Natural killer cell (primary cell): Measurements from ENCODE around the gene KCNS3. TPM values are rescaled to one million over a fixed set of nuclear protein-coding genes. Genes with fewer than 3 reads are reported as not detected.

Experiments used
- ATAC-seq, 3 donors: fragments of 150-1000 bp in 2 of 3; fragments of 200-7000 bp in 1 of 3; cut with Tn5 transposase; 1 replicate in 1 of 3; 2 replicates in 2 of 3; pipeline ENCODE4 v1.10.0; 2021; ENCODE audit warnings: mild to moderate bottlenecking in 2 of 3, moderate library complexity in 2 of 3
- DNase-seq, 2 donors: peaks; one replicate each; pipeline versions ENCODE4 v3.0.0 to v3.0.0-alpha.2; 2013 to 2021; ENCODE audit warnings: mixed read lengths in 1 of 2
- H3K27ac ChIP-seq: one replicate; pipeline ENCODE4 v1.5.1; 2013; ENCODE audit warnings: mild to moderate bottlenecking, low read length
- H3K27me3 ChIP-seq: one replicate; pipeline ENCODE4 v1.6.1; 2013; ENCODE audit warnings: low read length; ENCODE audit not compliant: control insufficient read depth, insufficient read depth
- H3K36me3 ChIP-seq: one replicate; pipeline ENCODE4 v1.6.1; 2013; ENCODE audit warnings: low read length; ENCODE audit not compliant: control insufficient read depth, insufficient read depth
- H3K4me1 ChIP-seq: one replicate; pipeline ENCODE4 v1.6.1; 2013; ENCODE audit warnings: low read length; ENCODE audit not compliant: control insufficient read depth, insufficient read depth
- H3K4me3 ChIP-seq: one replicate; pipeline ENCODE4 v1.5.1; 2013; ENCODE audit warnings: low read length
- H3K9me3 ChIP-seq: one replicate; pipeline ENCODE4 v1.6.1; 2013; ENCODE audit warnings: low read length; ENCODE audit not compliant: control insufficient read depth, insufficient read depth
- H3K27ac Mint-ChIP-seq, 2 donors: one replicate each; pipeline ENCODE4 v1.8.0; 2022; ENCODE audit warnings: mild to moderate bottlenecking in 2 of 2, mixed read lengths in 2 of 2, moderate library complexity in 1 of 2
- H3K27me3 Mint-ChIP-seq, 2 donors: one replicate each; pipeline ENCODE4 v1.8.0; 2022; ENCODE audit warnings: low read depth in 2 of 2, mixed read lengths in 2 of 2
- H3K36me3 Mint-ChIP-seq: one replicate; pipeline ENCODE4 v1.8.0; 2022; ENCODE audit warnings: mixed read lengths
- H3K4me1 Mint-ChIP-seq, 2 donors: one replicate each; pipeline ENCODE4 v1.8.0; 2022; ENCODE audit warnings: mixed read lengths in 2 of 2
- H3K4me3 Mint-ChIP-seq: one replicate; pipeline ENCODE4 v1.8.0; 2022; ENCODE audit warnings: mild to moderate bottlenecking, moderate library complexity, mixed read lengths
- H3K9me3 Mint-ChIP-seq, 2 donors: one replicate each; pipeline ENCODE4 v1.8.0; 2022; ENCODE audit warnings: mixed read lengths in 2 of 2
- WGBS: methylation state at CpG from one replicate; pipeline ENCODE4 v1.1.7; 2013; ENCODE audit warnings: missing lambda C conversion rate; ENCODE audit not compliant: insufficient coverage; 5-methylcytosine and 5-hydroxymethylcytosine counted together
- intact Hi-C: fragments of 100-400 bp; cut with micrococcal nuclease; formaldehyde crosslinking; loops from one replicate; pipeline ENCODE4 v1.14.2; 2022
- total RNA-seq, 4 donors: library from RNA; stranded (reverse); fragments of 120-200 nt in 1 of 4; gene quantifications; one replicate each; pipeline versions ENCODE4 v1.2.3 to v1.2.4, GENCODE V29; 2013 to 2022
- TF ChIP-seq, protein P1 (sequence below): fragments of 200-600 bp; IDR thresholded peaks from one replicate; pipeline ENCODE4 v1.8.0; 2022; ENCODE audit warnings: antibody characterized with exemption

The KCNS3 gene
- total RNA-seq, 3 donors from 2014 or later (not counting 1 experiment from before 2014, with no cell fraction given): not detected

DNA sequence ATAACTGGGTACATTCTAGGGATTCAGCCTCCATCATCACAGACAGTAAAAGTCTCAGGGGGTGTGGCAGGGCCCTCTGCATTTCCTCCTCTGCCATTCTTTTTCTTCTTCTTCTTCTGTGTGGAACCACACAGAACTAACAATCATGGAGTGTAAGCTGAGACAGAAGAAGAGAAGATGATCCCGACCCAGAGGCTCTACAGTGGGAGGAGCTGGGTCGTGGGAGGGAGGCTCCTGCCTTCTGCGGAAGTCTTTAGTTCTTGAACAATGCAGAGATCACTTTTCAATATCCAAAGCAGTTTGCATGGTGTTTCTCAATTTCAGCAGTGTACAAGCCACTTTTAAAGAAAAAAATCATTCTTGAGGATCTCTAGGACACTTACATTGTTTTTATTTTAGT lies 80.9 kb downstream of the KCNS3 start:
- Mint-ChIP-seq H3K36me3 (no peaks in the 10 kb centered on the region), H3K4me3 (no peak overlapping the region), H3K27ac (no peak overlapping the region), H3K27me3 (peaks cover 0 to 4% of the 10 kb centered on the region in 2 donors), H3K9me3 (peaks cover 5 to 8% of the 10 kb centered on the region in 2 donors), H3K4me1 (peaks cover 0 to 4% of the 10 kb centered on the region in 2 donors)
- Histone ChIP-seq H3K4me3 (no peak overlapping the region), H3K4me1 (no peaks in the 10 kb centered on the region), H3K27me3 (no peaks in the 10 kb centered on the region), H3K36me3 (no peaks in the 10 kb centered on the region), H3K9me3 (no peaks in the 10 kb centered on the region), H3K27ac (no peak overlapping the region)
- 44% methylated on average over 3 of the region's 3 CpGs for WGBS
- TF ChIP-seq, protein P1, sequence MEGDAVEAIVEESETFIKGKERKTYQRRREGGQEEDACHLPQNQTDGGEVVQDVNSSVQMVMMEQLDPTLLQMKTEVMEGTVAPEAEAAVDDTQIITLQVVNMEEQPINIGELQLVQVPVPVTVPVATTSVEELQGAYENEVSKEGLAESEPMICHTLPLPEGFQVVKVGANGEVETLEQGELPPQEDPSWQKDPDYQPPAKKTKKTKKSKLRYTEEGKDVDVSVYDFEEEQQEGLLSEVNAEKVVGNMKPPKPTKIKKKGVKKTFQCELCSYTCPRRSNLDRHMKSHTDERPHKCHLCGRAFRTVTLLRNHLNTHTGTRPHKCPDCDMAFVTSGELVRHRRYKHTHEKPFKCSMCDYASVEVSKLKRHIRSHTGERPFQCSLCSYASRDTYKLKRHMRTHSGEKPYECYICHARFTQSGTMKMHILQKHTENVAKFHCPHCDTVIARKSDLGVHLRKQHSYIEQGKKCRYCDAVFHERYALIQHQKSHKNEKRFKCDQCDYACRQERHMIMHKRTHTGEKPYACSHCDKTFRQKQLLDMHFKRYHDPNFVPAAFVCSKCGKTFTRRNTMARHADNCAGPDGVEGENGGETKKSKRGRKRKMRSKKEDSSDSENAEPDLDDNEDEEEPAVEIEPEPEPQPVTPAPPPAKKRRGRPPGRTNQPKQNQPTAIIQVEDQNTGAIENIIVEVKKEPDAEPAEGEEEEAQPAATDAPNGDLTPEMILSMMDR: no peak
- intact Hi-C loops: no loop called here
- ATAC-seq: no peak
- no peak for DNase-seq

DNA sequence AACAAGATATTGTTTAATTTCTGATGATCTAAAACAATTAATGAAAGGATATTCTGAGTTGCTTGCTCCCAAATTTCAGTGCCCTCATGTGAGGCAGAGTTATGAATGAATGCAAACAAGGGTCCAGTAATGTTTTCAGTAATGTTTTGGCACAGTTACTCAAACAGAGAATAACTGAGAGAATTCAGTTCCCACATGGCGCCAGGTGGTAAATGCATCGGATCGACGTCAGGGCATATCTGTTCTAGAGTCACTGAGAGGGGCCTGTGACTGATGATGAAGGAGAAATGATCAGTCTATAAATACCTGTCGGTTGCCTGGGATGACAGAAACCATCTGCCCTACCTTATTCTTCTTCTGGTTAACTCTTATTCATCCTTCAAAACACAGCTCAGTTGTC lies 81.4 kb downstream of the KCNS3 start:
- H3K27ac Mint-ChIP-seq: no peak overlapping the region

DNA sequence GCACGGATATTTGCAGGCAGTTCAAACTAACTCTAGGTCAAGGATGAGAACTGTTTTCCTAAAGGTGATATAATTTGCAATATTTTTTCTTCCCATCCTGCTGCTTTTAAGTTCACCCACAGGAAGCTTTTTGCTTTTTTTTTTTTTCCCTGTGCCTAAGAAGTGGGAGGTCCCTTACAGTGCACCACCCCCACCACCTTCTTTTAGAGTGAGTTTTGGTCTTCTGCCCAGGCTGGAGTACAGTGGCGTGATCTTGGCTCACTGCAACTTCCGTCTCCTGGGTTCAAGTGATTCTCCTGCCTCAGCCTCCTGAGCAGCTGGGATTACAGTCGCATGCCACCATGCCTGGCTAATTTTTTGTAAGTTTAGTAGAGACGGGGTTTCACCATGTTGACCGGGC lies 82.5 kb downstream of the KCNS3 start:
- Mint-ChIP-seq H3K27me3 (peaks cover 0 to 4% of the 10 kb centered on the region in 2 donors), H3K4me1 (peaks cover 0 to 4% of the 10 kb centered on the region in 2 donors), H3K27ac (no peak overlapping the region), H3K36me3 (no peaks in the 10 kb centered on the region), H3K9me3 (peaks cover 5 to 8% of the 10 kb centered on the region in 2 donors), H3K4me3 (no peak overlapping the region)
- no peak overlapping the region for H3K27ac ChIP-seq
- WGBS: 84% methylated on average over 6 of the region's 6 CpGs
- ATAC-seq (no peak), DNase-seq (no peak)
- H3K4me1 ChIP-seq: no peaks in the 10 kb centered on the region
- TF ChIP-seq, protein P1: no peak
- no peaks in the 10 kb centered on the region for H3K36me3 ChIP-seq
- intact Hi-C loops: no loop called here
- H3K9me3 ChIP-seq: no peaks in the 10 kb centered on the region
- H3K27me3 ChIP-seq: no peaks in the 10 kb centered on the region
- no peak overlapping the region for H3K4me3 ChIP-seq

More for the DNA sequence above, 81.4 kb downstream of the KCNS3 start:
- H3K27me3 Mint-ChIP-seq: peaks cover 0 to 4% of the 10 kb centered on the region in 2 donors
- peaks cover 5 to 8% of the 10 kb centered on the region in 2 donors for H3K9me3 Mint-ChIP-seq
- TF ChIP-seq, protein P1: no peak
- Histone ChIP-seq H3K36me3 (no peaks in the 10 kb centered on the region), H3K4me1 (no peaks in the 10 kb centered on the region), H3K9me3 (no peaks in the 10 kb centered on the region), H3K27ac (no peak overlapping the region), H3K27me3 (no peaks in the 10 kb centered on the region), H3K4me3 (no peak overlapping the region)
- no peaks in the 10 kb centered on the region for H3K36me3 Mint-ChIP-seq
- intact Hi-C loops: no loop called here
- DNase-seq (no peak), ATAC-seq (no peak)
- WGBS: 74% methylated on average over 5 of the region's 5 CpGs
- H3K4me1 Mint-ChIP-seq: peaks cover 0 to 4% of the 10 kb centered on the region in 2 donors
- no peak overlapping the region for H3K4me3 Mint-ChIP-seq

DNA sequence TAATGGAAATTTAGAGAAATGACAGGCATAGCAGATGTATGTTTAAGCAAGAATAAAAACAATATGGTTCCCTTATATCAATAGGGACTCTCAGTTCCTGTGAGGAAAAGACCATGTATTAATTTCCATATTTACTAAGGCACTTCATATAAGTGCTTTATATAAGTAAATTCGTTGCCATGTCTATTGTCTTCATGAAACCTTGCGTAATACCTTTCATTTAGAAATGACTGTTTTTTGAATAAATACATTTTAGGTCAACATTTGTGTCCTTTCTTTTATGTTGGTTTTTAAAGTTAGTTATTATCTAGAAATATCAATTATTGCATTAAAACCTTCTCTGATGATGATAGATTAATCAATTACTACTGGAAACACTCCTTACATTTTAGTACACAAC lies 83.3 kb downstream of the KCNS3 start:
- Mint-ChIP-seq H3K4me3 (no peak overlapping the region), H3K27ac (no peak overlapping the region), H3K4me1 (peaks cover 0 to 4% of the 10 kb centered on the region in 2 donors), H3K9me3 (peaks cover 5 to 8% of the 10 kb centered on the region in 2 donors), H3K27me3 (peaks cover 0 to 4% of the 10 kb centered on the region in 2 donors), H3K36me3 (no peaks in the 10 kb centered on the region)
- no peak for ATAC-seq
- intact Hi-C loops: no loop called here
- TF ChIP-seq, protein P1: no peak
- Histone ChIP-seq H3K27ac (no peak overlapping the region), H3K27me3 (no peaks in the 10 kb centered on the region), H3K4me1 (no peaks in the 10 kb centered on the region), H3K36me3 (no peaks in the 10 kb centered on the region), H3K4me3 (no peak overlapping the region), H3K9me3 (no peaks in the 10 kb centered on the region)
- WGBS: no CpG with 5 or more reads among the region's 2 CpGs
- no peak for DNase-seq
